Measurements from ENCODE around the gene SPHK1. TPM values are rescaled to one million over a fixed set of nuclear protein-coding genes. Genes with fewer than 3 reads are reported as not detected.

Gene SPHK1
- total and polyA plus RNA-seq, 7 donors, result 5.4 to 9.7 (median 7.6) TPM

GRCh38 chr17:76420356-76421043 is 36.1 kb downstream of the SPHK1 start:
- no peak for DNase-seq
- WGBS, 2 donors, result 85 to 89% methylated on average over 10 of the region's 10 CpGs
- Histone ChIP-seq H3K27me3 (no peaks in the 10 kb centered on the region), H3K4me3 (no peak overlapping the region), H3K36me3 (no peaks in the 10 kb centered on the region), H3K4me1 (peaks cover 0 to 20% (median 16%) of the 10 kb centered on the region in 4 donors), H3K9me3 (no peaks in the 10 kb centered on the region), H3K27ac (no peak overlapping the region)
- TF ChIP-seq POLR2A (IDR thresholded peaks at IDR 0.05) (no peak), POLR2AphosphoS5 (IDR thresholded peaks at IDR 0.05) (no peak), CTCF (IDR thresholded peaks at IDR 0.05) (no peak), EP300 (IDR thresholded peaks at IDR 0.05) (no peak)
- intact Hi-C loops (cut with DNase I), result no loop called here

GRCh38 chr17:76421044-76421407 is 36.6 kb downstream of the SPHK1 start:
- 73 to 75% methylated on average over 7 of the region's 7 CpGs for WGBS, 2 donors
- H3K27ac ChIP-seq, result no peak overlapping the region
- TF ChIP-seq CTCF (IDR thresholded peaks at IDR 0.05), result no peak
- no peak for TF ChIP-seq POLR2A (IDR thresholded peaks at IDR 0.05)
- no peak for TF ChIP-seq EP300 (IDR thresholded peaks at IDR 0.05)
- TF ChIP-seq POLR2AphosphoS5 (IDR thresholded peaks at IDR 0.05), result no peak

DNA sequence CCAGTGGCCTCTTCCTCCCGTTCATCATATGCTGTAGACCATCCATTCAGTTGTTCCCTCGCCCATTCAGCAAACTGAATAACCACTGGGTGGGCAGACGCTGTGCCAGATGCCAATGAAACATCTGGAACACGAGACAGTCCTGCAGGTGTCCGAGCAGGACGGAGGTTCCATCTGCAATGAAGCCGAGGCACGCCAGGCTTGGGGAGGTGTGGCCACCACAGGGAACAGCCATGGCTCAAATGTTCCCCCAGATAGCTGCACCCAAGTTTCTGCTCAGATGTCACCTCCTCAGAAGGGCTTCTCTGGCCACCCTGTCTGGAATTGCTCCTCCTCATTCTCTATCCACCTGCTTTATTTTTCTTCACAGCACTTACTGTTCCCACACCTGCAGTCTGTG is 38.0 kb downstream of the SPHK1 start:
- peaks cover 0 to 25% (median 18%) of the 10 kb centered on the region in 4 donors for H3K4me1 ChIP-seq
- WGBS, 2 donors, result 96 to 97% methylated on average over 8 of the region's 8 CpGs
- no peaks in the 10 kb centered on the region for H3K36me3 ChIP-seq
- no peaks in the 10 kb centered on the region for H3K27me3 ChIP-seq
- H3K4me3 ChIP-seq, result no peak overlapping the region
- TF ChIP-seq EP300 (IDR thresholded peaks at IDR 0.05), result no peak
- no peak for TF ChIP-seq CTCF (IDR thresholded peaks at IDR 0.05)
- no peak for TF ChIP-seq POLR2AphosphoS5 (IDR thresholded peaks at IDR 0.05)
- no peak for TF ChIP-seq POLR2A (IDR thresholded peaks at IDR 0.05)
- no peaks in the 10 kb centered on the region for H3K9me3 ChIP-seq
- intact Hi-C loops (cut with DNase I), result no loop called here
- H3K27ac ChIP-seq, result no peak overlapping the region
- DNase-seq, result no peak

More at GRCh38 chr17:76421044-76421407, 36.6 kb downstream of the SPHK1 start:
- H3K4me3 ChIP-seq, result no peak overlapping the region
- no peaks in the 10 kb centered on the region for H3K36me3 ChIP-seq
- H3K27me3 ChIP-seq, result no peaks in the 10 kb centered on the region
- peaks cover 0 to 20% (median 16%) of the 10 kb centered on the region in 4 donors for H3K4me1 ChIP-seq
- no peaks in the 10 kb centered on the region for H3K9me3 ChIP-seq
- intact Hi-C loops (cut with DNase I), result no loop called here
- no peak for DNase-seq

DNA sequence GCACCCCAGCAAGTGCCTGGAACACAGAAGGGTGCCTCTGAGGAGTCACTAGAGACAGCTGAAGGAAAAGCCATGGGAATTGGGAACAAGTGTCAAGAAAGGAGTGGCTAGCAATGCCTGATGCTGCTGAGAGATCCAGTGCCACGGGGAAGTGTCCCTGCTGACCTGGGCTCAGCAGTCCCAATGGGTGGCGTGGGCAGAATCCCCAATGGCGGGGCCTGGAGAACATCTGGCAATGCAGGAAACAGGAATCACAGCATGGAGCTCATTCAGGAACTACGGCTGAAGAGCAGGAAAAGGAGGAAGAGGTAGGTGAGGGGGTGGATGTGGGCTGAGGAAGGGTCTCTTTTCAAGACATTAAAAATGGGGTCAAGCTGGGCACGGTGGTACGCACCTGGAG is 38.5 kb downstream of the SPHK1 start:
- WGBS, 2 donors, result 92 to 95% methylated on average over 6 of the region's 6 CpGs
- Histone ChIP-seq H3K9me3 (no peaks in the 10 kb centered on the region), H3K36me3 (no peaks in the 10 kb centered on the region), H3K4me3 (no peak overlapping the region), H3K27me3 (no peaks in the 10 kb centered on the region), H3K27ac (no peak overlapping the region), H3K4me1 (peaks cover 0 to 30% (median 22%) of the 10 kb centered on the region in 4 donors)
- intact Hi-C loops (cut with DNase I), result no loop called here
- DNase-seq, result no peak
- TF ChIP-seq POLR2A (IDR thresholded peaks at IDR 0.05), result no peak

GRCh38 chr17:76426853-76427252 is 42.4 kb downstream of the SPHK1 start:
- Histone ChIP-seq H3K4me1 (peaks cover 0 to 18% (median 11%) of the 10 kb centered on the region in 4 donors), H3K4me3 (no peak overlapping the region), H3K27ac (peak overlapping the region in 1 of 4 donors; percentile 30), H3K9me3 (no peaks in the 10 kb centered on the region), H3K36me3 (no peaks in the 10 kb centered on the region), H3K27me3 (no peaks in the 10 kb centered on the region)
- WGBS, 2 donors, result 26 to 66% methylated on average over 3 of the region's 3 CpGs
- intact Hi-C loops (cut with DNase I), result no loop called here
- no peak for DNase-seq
- TF ChIP-seq EP300 (IDR thresholded peaks at IDR 0.05) (no peak), POLR2AphosphoS5 (IDR thresholded peaks at IDR 0.05) (no peak), CTCF (IDR thresholded peaks at IDR 0.05) (no peak), POLR2A (IDR thresholded peaks at IDR 0.05) (no peak)

Measured in sigmoid colon (tissue), 7 donors.